NCI-H345 (cell line): Measurements from ENCODE around the gene C2CD3.
A peak's percentile ranks its signal among the peaks of the same experiment; 100 is the strongest.
"Not testable (repeated sequence)": the region's sequence is repeated elsewhere in the genome, so short reads cannot be mapped to it uniquely, and the experiment has no call there.

Source experiments
- DNase-seq: peaks from one replicate; lab custom pipeline; 2025; lab: John Stamatoyannopoulos, UW

C2CD3 gene

DNA sequence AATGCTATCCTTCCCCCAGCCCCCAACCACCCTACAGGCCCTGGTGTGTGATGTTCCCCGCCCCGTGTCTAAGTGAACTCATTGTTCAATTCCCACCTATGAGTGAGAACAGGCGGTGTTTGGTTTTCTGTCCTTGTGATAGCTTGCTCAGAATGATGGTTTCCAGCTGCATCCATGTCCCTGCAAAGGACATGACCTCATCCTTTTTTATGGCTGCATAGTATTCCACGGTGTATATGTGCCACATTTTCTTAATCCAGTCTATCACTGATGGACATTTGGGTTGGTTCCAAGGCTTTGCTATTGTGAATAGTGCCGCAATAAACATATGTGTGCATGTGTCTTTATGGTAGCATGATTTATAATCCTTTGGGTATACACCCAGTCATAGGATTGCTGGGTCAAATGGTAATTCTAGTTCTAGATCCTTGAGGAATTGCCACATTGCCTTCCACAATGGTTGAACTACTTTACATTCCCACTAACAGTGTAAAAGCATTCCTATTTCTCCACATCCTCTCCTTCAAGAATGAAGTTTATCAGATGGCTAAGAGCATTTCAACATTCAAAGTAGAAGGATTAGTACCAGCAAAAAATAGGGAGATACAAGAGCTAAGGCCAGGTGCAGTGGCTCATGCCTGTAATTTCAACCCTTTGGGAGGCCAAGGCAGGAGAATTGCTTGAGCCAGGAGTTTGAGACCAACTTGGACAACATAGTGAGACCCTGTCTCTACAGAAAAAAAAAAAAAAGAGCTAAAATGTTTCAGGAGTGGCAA is 50.4 kb downstream of the C2CD3 start:
- not testable (repeated sequence) for DNase-seq

DNA sequence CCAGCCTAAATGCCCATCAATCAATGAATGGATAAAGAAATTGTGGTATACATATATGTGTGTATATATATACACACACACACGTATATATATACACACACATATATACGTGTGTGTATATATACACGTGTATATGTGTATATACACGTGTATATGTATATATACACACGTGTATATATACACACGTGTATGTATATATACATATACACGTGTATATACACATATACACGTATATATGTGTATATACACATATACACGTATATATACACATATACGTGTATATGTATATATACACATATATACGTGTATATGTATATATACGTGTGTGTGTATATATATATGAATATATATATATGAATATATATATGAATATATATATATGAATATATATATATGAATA is 54.1 kb downstream of the C2CD3 start:
- DNase-seq, result no peak

DNA sequence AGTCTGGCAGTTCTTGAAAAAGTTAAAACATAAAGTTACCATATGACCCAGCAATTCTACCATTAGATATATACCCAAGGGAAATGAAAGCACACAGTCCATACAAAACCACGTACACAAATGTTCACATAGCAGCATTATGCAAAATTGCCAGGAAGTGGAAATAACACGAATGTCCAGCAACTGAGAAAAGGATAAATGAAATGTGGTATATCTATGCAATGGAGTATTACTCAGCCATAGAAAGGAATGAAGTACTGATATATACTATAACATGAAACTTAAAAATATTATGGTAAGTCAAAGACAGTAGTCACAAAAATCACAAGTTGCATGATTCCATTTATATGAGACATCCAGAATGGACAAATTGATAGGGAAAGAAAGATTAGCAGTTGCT is 57.9 kb downstream of the C2CD3 start:
- DNase-seq, result no peak

DNA sequence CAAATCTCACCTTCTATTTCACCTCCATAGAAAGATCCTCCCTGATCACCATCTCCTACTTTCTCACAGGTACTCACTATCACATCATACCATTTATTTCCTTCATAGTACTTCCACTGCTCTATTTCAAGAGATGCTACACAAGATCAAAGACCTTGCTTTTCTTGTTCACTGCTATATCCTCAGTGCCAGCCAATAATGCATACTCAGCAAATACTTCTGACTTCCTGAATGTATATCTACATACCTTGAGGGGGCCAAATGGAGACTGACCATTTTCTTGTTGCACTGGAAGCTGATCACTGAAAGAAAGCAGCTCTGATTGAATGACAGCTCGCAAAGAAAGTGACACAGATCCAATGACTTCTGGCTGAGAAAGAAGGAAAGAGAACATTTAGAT is 64.7 kb downstream of the C2CD3 start:
- no peak for DNase-seq

DNA sequence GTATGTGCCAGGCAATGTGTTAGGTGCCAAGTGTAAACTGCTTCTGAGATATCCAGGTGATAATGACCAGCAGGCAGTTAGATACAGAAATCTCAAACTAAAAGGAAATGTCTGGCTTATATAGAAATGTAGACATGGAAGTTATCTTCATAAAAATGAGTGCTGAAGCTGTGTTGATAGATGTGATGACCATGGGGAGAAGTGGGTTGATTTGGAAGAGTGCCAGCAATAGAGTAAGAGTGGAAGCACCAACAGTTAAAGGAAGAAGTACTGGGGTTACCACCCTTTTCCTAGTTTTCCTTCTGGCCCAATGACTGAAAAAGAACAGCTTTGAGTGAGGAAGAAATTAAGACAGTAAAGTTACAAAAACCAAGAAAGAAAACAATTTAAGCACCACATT is 68.5 kb downstream of the C2CD3 start:
- DNase-seq, result no peak

DNA sequence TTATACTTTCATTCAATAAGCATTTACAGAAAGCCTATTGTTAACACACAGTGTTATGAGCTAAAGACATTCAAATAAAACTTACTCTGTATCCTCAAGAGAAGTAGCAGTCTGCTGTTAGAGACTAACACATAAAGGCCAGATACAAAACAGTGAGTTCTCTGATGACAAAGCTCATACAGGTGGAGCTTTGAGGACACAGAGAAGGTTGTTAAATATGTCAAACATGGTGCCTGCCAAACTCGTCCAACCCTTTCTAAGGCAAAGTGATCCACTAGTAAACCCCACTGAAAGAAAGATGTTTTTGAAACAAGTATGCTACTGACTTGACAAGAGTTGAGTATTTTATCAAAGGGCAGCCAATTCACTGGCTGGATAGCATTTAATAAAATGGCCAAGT is 70.1 kb downstream of the C2CD3 start:
- DNase-seq, result peak; percentile 3

DNA sequence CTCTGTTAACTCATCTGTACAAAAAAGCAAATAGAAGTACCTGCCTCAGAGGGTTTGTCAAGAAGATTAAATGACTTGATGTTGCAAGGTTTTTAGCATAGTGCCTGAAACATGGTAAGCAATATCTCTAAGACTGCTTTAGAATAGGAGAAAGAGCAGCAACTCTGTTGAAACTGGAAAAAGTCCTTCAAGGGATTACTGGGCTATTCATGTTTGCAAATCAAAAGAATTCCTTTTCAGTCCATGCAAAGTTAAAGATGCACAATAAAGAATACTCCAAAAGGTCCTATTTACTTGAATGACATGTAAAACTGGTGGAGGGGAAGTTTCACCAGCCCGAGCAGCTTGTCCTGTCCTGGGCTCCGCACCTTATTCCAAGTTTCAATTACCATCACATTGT is 70.6 kb downstream of the C2CD3 start:
- no peak for DNase-seq

DNA sequence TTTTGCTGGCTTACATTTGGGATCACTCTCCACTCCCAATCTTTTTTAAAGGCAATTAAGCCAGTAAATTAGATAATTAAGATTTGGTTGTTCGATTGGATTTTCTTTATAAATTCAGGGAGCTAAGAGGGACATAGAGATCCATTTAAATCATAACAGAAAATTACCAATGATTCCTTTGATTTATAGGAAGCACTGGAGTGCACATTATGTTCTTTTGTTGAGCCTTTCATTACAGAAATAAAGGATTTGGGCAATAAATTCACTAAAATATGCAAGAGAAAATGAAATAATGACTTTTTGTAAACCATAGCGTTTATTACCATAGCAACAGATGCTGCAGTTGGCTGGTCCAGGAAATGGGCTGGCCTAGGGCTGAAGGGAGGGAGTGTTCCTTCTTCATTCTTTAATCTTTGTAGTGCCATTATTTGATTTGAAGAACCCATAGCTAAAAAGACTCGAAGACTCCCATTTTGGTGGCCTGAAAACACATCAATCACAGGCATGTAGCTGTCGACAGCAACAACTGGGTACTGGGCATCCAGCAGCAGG is 73.0 kb downstream of the C2CD3 start:
- no peak for DNase-seq

DNA sequence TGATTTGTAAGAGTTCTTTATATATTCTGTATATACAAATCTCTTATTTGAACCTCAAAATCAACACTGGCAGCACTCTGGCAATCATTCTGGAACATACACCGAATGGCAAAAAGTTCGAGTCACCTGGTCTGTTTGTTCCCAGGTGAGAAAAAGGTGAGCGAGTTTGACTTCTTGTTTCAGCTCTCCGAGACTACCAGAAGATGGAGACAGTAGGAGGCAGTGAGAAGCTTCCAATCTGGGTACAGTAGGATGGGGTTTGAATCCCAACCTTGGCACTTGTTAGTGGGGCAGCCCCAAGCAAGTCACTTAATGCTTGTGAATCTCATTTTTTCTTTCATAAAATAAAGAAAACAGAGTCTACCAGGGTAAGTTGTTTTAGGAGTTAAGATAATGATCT is 76.4 kb downstream of the C2CD3 start:
- no peak for DNase-seq

DNA sequence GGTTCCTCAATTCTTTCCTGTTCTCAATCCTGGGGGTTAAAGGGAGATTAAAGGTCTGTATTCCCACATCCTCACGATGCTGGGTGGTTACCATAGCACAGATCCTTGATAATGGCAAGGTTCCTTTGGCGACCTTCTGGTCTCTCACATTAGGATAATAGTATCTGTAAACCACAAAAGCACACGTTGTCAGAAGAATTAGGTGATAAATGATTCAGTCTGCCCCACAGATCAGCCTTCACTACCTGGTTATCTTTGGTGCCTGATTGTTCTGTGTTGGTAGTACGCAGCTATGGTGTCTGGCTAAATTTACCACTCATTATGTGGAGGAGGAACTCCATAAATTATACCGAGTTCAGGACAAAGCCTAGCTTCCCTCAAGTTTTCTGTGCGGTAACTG is 78.4 kb downstream of the C2CD3 start:
- no peak for DNase-seq

DNA sequence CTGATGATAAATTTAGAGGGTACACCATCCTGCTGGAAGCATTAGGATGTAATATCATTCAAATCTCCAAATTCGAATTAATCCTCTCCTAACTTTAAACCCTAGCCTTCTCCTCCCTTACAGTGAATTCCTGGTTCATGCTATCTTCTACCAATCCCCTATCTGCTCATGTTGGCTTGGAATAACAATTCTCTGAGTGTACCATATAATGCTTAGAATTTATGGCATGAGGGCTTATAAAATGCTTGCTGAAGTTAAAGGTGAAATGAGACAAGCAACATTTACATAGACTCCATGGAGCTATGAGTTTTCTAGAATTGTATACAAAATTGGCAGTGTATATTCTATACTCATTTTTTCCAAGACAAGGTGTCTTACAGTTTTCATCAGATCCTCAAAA is 79.3 kb downstream of the C2CD3 start:
- no peak for DNase-seq

DNA sequence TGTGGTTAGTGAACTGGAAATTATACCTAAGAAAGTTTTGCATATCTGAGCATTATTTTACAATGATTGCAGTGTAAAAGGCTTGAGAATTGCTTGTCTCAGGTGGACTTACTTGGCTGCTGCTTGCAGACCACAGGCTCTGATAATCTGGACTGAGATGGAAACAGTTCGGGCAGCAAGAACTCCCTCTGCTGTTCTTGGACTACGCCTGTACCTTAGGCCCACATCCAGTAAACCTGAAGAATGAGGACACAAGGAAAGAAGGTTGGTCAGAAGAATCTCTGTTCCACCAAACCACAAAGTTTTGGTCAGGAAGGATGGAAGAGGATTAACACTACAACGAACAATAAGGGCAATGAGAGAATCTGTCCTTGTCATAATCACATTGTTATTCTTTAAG is 80.1 kb downstream of the C2CD3 start:
- no peak for DNase-seq

DNA sequence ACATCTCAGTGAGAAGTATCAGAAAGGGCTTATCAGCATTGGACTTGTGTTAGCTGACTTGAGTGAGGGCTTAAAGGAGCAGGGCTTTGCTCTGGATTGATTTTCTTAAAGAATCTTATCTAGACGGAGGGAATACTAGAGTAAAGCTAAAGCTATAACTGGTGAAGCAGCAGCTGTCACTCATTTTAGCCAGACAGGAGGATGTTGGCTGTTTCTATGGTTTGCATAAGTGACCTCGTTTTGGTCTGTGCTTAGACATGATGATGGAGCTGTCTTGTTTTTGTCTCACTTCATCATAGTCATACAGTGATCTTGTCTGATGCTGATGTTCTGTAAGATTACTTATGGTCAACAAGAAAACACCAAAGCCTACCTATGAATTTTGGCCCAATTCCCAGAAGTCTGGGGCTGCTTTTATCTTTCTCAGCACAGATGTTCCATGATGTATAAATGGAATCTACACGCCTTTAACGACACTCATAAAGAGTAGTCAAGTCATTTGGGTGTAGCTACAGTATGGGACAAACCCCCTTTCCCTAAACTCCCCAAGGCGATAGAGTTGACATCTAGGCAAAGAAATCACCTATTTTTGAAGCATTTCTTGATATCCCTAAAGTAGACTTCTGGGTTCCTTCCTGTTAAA is 84.4 kb downstream of the C2CD3 start:
- DNase-seq, result no peak

DNA sequence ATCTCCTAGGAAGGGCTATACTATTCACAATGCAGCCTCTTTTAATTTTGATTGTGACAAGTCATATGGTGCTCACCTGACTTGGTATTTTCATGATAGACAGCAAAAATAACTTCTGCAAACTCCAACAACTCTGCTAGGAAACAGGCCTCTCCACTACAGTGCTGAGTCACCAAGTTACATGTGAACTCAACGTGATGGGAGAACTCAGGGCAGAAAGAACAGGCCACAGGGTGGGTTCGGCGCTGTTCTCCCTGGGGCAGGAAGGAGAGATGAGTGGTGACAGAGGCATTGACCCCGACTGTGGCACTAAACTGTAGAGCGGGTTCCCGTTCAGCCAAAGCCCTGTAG is 85.3 kb downstream of the C2CD3 start:
- DNase-seq, result no peak

DNA sequence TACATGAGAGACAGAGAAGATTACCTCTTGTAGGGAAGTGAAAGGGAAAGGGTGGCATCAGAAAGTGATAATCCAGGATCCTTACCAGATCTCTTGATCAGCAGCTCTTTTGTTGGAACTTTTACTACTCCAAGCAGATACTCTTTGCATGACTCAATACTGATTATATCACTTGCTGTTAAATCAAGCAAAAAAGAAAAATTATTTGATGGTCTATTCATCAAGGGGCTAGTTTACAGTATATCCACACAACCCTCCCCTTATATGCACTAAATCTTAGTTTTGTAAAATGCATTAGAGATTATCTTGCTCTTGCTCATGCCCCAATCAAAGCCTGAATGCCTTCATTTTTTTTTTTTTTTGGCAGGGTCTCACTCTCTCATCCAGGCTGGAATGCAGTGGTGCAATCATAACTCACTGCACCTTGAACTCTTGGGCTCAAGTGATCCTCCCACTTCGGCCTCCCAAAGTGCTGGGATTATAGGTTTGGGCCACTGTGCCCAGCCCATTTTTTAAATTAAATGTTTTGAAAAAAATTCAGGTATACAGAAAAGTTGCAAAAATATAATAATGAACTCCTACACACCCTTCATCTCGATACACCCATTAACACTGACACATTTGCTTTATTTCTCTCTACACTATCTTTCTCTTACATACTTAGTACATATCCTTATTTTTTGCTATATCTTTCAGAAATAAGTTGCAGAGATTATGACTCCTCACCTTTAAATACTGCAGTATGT is 85.8 kb downstream of the C2CD3 start:
- no peak for DNase-seq

DNA sequence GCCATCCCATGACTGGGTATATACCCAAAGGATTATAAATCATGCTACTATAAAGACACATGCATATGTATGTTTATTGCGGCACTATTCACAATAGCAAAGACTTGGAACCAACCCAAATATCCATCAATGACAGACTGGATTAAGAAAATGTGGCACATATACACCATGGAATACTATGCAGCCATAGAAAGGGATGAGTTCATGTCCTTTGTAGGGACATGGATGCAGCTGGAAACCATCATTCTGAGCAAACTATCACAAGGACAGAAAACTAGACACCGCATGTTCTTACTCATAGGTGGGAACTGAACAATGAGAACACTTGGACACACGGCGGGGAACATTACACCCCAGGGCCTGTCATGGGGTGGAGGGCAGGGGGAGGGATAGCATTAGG is 86.9 kb downstream of the C2CD3 start:
- not testable (repeated sequence) for DNase-seq

DNA sequence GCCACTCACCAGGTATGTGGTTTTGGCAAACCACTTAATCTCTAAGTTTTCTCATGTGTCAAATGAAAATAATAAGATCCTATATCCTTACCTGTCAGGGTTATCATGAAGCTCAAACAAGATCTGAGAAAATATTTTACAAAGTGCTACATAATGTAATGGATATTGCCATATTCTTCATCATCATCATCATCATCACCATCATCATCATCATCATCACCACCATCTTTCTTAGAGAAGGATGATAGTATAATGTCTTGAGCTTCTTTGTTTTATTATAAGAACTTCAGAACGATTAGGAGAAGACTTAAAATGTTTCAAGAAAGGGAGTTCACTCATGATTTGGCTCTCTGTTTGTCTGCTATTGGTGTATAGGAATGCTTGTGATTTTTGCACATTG is 89.4 kb downstream of the C2CD3 start:
- no peak for DNase-seq

DNA sequence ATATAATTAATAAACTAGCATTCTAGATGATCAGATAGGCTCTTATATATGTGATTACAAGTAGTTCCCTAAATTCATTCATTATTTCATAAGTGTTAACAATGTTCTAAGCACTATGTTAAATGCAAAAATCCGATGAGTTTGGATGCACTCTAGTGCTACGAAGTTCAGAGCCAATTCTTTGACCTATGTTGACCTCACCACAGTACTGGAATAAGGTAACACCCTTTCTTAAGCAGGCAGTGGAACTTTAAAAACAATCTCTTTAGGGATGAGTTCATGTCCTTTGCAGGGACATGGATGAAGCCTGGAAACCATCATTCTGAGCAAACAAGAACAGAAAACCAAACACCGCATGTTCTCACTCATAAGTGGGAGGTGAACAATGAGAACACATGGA is 93.6 kb downstream of the C2CD3 start:
- no peak for DNase-seq

DNA sequence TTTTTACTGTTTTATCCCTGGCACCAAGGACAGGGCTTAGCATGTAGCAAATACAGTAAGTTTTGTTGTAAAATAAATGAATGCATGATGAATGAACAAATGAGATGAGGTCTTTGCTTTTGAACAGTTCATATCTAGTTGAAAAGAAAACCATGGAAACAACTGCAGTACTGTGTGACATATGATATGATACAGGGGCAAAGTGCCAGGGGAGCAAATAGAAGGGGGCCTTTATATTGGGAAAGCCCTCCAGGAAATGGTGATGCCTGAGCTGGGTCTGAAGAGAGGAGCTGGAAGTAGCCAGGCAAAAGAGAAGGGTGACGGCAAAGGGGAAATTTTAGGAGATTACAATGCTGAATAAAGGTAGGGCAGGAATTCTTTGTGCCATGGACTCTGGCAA is 98.1 kb downstream of the C2CD3 start:
- DNase-seq, result peak; percentile 38

DNA sequence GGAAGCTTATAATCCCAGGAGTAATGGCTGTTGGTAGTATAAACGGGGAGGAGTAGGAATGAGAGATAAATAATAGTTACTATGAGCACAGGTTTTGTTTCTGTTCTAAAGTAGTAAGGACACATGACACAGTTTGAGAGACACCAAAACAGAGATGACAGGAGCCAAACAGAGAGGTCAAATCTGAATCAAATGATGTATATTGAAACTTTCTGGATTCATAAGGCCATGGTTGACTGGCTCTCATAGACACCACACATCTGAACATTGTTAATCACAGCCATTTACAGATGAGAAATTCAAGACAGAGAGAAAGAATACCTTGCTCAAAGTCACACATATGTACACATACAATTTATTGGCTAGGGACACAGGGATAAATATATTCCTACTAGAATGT is 98.5 kb downstream of the C2CD3 start:
- no peak for DNase-seq

DNA sequence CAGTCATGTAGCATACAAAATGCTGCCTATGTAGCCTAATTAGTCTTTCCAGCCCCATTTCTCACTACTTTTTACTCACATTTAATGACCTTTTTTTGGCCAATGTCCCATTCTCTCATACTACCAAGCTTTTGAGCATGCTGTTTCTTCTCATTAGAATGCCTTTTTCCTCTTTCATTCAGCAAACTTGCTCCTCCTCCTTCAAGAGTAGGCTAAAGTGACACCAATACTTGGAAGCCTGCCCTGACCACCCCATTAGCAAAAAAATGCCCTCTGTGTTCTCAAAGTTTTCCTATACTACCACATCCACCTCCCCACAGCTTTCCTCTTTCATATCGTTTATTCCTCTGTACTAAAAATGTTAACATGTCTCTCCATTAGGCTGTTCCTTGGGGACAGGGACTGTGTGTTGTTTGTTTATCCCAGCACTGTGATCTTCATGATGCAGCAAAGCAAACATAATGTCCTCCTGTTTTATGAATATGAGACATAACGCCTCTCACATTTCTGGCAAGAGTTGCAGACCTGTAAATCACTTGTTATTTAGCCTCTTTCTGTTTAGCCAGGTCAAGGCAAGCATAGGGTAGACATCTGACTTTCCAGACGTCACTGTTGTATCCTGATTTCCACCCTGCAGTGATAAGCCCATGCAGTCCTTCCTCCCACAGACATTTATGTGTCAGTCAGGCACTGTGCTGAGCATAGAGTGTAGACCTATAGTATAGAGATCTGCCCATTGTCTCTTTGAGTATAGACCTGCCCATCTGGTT is 99.9 kb downstream of the C2CD3 start:
- no peak for DNase-seq
